ENCODE results near the gene EPS8L2.

Gene EPS8L2

DNA sequence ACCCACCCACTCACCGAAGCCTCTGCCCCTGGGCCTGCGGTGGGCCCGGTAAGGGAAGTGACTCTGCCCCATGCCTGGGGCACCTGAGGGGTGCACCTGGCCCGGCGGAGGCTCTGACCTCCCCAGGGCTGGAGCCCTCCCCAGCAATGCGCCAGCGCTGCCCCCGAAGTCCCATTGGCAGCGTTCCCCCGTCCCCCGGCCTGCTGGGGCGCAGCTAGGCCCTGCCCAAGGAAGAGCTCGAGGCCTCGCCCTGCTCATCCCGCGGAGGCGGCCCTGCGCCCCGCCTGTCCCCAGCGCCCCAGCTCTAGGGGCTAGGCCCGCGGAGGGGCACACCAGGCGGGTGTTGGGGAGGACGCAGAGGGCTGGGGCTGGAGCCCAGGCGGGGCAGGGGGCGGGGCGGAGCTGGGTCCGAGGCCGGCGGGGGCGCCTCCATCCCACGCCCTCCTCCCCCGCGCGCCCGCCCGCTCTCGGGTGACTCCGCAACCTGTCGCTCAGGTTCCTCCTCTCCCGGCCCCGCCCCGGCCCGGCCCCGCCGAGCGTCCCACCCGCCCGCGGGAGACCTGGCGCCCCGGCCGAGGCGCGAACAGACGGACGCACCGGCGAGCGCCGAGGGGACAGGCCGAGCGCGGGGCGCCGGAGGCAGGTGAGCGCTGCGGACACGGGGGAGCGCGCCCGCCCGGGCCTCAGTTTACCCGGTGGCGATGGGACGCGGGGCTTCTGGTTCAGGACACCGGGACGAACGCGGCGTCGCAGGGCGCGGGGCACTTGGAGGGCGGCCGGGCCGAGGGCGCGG lies at the start of gene EPS8L2:
Gene EPS8L2, plus strand, starts transcription at position 586 of the 793 bp plus-strand sequence. CDS start 3,177 bp downstream, outside the sequence.
- no peak for DNase-seq (ENCODE audit: low read depth)

DNA sequence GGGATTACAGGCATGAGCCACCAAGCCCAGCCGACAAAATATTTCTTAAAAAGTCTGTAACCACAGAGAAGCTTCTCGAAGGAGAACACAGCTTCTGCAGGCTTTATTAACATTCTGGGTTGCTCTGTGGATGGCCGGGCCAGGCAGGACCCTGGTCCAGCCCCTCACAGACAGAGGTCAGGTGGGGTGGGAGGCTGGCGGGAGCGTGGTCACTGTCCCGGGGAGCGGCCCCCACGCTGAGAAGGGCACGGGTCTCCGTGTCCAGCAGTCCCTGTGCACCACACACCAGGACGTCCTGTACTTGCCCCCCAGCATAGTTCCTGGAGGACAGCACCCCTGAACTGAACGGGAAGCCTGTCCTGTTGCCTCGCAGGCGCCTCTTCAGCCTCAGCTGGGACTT lies 49.6 kb upstream of the EPS8L2 start:
- no peak for DNase-seq (ENCODE audit: low read depth)

DNA sequence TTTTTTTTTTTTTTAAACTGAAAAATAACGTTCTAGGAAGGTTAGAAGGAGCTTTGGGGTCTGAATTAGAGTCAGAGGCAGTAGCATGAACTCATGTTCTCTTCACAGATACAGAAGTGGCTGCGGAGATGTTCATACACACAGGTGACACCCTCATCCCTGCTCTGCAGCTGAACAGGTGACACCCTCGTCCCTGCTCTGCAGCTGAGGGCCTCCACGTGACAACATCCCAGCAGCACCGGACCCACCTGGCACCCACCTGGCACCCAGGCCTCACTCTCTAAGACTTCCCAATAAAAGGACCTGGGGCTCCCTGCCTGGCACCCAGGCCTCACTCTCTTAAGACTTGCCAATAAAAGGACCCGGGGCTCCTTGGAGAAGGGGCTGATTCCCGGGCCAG lies 49.2 kb upstream of the EPS8L2 start:
- no peak for DNase-seq (ENCODE audit: low read depth)

DNA sequence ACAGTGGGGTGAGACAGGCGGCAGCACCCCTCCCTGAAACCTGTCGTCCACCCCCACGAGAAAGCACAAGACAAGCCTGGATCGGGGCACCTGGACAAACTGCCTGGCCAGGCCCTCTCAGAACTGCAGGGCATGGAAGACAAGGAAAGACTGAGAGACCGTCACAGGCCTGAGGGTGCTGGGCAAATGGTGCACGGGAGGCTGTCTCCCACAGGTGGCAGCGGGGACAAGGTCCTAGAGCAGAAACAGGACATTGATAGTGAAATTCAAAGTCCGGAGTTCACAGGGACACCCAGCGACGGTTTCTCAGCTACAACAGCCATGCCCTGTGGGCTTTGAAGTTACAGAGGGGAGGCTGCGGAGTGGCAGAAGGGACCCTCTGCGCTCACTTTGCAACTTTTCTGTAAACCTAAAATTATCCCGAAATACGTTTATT lies 48.3 kb upstream of the EPS8L2 start:
- DNase-seq (ENCODE audit: low read depth) = no peak

DNA sequence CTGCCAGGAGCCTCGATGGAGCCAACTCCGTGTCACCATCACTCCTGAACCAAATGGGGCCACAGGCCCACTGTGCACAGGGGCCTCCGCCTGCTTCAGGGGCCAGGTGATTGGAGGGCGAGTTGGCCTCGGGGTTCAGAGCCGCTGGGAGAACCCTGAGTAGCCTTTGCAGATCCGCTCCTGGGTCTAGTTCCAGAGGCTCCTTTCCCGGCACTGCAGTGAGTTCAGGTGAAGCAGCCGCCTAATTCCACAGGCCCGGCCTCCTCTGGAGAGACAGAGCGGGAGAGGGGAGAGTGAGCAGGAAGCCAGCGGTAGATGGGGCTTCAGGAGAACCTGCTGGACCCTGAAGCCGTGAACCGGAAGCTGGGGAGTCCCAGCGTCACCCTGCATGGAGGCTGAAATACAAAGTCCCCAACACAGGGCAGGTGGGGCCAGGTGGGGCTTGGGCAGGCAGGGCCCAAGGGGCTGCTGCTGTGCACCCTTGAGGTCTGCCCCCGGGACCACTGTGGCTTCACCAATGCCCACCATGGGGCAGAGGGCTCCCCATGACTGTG lies 46.4 kb upstream of the EPS8L2 start:
- DNase-seq (ENCODE audit: low read depth) = no peak

DNA sequence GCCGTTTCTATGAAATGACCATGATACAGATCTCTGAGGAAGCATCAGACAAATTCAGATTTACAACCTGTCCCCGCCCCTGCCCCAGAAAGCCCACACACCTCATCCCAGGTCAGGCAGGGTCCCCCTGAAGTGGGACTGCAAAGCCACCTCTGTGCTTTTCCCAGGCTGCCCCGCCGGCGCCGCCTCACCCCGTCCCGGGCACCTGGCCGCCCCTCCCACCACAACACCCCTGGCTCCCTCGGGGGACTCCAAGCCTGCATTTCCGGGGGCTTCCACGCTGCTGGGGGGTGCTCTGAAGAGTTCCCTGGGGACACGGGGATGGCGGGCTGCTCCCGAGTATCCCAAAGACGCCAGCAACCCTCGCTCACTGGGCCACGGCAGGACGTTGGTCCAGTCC lies 45.8 kb upstream of the EPS8L2 start:
- DNase-seq (ENCODE audit: low read depth) = no peak

DNA sequence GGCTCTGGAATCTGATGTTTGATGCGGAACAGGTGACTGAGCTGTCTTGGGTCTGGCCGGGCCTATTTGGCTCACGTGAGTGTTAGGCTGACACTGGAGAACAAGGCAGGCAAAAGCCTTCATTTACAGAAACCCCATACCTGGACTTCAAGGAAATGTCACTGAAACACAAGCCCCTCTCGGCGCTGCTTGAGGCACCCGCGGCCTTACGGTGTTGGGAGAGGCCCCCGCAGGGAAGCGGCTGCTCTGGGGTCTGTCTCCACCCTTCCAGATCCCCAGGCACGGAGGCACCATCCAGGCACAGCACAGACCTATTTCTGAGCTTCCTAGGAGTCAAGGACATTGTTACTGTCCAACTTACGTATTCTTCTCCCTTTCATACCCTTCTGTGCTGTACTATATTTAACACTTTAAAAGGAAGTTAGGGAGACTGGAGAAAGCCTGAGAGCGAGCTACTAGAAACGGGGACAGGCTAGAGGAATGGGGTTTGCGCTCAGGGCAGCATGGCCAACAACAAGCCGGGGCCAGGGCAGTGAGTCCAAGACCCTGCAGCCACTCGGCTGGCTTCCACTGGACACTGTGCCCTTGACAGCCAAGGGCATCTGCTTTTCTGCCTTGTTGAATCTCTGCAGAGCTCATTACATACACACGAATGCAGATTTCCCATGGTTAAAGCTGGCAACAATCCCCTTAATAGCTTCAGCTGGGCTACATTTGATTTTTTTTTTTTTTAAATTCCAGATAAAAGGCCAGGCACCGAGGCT lies 45.2 kb upstream of the EPS8L2 start:
- DNase-seq (ENCODE audit: low read depth) = no peak

DNA sequence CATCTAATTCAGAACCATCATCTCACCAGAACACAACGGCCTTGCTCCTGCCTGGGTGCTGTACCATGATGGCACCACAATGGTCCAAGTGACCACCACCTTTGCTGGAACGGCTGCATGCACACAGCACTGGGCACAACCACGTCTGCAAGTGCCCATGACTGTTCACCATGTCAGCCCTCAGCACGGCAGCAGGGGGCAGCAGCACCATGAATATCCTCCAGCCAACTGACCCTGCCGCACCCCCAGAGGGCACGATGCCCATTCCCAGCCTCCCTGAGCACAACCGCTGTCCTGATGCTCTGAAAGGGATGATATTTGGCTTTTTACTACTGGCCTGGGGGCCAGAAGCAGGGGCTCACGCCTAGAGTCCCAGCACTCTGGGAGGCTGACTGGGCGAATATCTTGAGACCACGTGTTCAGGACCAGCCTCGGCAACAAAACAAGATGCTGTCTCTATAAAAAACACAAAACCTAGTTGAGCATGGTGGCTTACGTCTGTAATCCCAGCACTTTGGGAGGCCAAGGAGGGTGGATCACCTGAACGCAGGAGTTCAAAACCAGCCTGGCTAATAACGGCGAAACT lies 43.2 kb upstream of the EPS8L2 start:
- DNase-seq (ENCODE audit: low read depth) = no peak

DNA sequence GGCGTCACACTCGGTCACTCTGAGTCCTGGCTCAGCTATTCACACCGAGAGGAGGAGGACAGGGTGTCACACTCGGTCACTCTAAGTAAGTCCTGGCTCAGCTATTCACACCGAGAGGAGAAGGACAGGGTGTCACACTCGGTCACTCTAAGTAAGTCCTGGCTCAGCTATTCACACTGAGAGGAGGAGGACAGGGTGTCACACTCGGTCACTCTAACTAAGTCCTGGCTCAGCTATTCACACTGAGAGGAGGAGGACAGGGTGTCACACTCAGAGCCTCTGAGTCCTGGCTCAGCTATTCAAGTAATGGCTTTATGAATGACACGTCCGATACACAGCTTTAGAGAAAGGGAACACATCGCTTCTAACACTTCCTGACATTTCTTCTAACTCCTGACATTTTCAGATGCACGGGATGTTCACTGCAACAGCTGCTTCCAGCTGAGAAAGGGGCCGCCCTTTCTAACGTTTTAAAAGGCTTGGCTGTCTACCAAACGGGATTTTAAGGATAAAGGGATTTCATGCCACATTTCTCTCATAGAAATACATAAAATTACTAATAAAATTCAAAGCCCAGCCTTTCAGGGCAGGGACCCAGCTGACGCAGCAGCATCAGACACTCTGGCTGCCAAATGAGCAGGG lies 40.8 kb upstream of the EPS8L2 start:
- DNase-seq (ENCODE audit: low read depth) = no peak

DNA sequence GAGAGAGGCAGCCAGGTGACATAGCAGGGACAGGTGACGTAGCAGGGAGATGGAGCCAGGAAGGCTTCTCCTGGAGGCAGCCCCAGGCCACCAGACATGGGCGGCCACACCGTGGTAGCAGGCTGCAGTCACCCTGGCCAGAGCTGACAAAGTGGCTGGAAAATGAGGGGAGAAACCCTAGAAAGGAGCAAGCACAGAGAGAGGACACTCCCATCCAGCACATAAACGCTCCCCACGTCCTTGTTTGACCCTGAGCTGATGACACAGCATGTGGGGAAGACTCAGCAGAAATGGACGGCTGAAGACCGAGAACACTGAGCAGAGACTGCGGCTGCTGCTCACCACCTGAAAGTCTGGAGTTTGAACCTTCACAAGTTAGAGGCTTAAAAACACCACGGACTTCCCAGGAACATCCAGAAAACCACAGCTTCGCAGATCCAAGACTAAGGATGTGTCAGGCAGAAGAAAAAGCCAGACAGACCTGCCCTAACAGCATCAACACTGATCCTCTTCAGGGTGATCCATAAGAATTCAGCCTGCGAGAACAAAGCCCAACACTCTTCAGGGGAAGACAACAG lies 40.2 kb upstream of the EPS8L2 start:
- no peak for DNase-seq (ENCODE audit: low read depth)

DNA sequence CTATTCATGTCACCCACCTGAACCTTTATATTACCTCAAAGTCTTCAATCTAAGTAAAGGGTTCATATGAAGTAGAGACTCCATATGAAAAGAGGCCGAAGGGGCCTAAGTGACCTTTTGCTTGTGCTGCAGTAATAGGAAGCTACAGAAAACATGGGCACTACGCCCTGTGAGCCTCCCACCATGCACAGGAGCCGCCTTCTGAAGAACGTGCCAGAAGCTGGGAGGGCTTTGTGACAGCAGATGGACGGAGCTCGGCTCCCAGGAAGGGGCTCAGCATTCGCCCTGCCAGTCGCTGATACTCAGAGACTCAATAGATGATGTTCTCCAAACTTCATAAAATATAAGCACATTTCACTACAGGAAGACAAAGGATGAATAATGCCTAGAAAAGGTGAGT lies 32.2 kb upstream of the EPS8L2 start:
- no peak for DNase-seq (ENCODE audit: low read depth)

DNA sequence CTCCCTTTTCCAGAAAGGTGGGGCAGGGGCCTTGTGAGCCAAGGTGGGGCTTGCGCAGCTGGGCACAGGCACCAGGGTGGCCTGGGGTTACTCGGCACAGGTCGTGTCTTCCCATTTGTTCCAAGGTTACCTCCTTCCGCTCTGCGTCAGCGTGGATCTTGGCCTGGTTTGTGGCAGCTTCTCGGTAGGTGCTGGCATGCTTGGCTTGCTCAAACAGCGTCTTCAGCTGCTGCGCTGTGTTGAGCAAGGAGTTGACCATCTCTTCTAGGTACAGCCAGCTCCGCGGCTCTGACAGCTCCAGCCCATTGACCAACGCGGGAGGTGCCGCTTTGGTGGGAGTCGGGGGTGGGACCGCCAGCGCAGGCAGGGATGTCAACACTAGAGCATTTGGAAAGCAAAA lies 31.6 kb upstream of the EPS8L2 start:
- DNase-seq (ENCODE audit: low read depth) = no peak

DNA sequence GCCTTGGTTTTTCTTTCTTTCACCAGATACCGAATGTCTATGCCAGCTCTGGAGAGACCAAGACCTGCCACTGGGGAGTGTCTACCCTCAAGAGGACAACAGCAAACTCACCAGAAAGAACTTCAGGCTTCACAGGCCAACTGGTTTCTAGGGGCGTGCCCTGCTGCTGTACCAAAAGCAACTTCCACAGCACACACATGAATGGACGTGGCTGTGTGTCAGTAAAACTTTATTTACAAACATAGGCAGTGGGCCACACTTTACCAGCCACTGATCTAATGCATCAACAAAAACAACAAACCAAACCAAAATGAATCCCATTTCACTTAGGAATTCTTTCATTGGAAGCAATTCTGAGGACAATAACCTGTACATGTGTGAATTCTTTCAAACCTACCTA lies 27.7 kb upstream of the EPS8L2 start:
- DNase-seq (ENCODE audit: low read depth) = no peak

DNA sequence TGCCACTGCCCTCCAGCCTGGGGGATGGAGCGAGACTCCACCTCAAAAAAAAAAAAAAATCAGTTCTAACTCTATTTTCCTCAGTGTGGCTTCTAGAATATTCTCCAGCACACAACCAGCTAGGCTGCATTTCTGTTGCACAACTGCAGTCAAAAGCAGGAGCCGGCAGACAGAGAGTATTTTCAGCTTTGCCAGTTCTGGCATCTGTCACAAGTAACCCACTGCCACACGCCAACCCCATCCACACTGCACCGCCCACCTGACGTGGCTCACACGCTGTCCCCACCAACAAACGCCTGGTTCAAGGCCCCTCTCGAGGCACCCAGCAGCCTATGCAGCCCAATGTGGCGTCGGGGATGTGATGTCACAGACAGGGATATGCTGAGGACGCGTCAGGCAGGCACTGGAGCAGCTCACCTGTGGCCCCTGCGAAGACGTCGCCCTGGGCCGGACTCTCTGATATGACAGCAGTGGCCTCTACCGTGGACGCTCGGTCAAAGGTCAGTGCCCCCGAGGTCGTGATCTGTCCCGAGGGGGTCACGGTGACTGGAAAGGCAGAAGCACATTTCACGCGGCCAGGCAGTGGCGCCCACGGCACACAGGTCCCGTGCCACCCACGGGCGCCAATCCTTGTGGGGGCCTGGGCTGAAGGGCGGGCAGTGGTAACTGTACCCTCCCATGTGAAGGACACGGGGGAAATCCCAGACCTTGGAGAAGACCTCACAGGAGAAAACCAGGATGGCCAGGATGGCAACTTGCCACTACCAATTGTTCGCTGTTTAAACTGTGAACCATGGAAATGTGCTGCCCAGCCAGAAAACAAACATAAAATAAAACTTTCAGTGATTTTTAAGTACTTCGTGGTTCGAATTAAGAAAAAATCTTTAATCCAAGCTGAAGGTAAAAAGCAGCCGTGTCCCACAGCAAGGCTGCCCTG lies 26.5 kb upstream of the EPS8L2 start:
- DNase-seq (ENCODE audit: low read depth) = no peak

DNA sequence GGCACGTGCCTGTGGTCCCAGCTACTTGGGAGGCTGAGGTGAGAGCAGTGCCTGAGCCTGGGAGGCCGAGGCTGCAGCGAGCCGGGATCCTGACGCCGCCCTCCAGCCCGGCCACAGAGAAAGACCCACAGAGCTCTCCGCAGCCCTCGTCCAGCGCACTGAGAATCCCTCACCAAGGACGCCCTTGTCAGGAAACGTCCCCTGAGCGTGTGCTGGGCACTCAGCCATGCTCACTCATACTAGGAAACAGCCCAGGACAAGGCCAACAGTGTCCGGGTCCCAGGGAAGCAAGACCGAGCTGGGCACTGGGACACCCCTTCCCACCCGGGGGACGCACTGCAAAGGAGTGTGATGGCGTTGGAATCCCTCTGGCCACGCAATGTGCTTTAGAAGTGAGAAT lies 25.6 kb upstream of the EPS8L2 start:
- no peak for DNase-seq (ENCODE audit: low read depth)

DNA sequence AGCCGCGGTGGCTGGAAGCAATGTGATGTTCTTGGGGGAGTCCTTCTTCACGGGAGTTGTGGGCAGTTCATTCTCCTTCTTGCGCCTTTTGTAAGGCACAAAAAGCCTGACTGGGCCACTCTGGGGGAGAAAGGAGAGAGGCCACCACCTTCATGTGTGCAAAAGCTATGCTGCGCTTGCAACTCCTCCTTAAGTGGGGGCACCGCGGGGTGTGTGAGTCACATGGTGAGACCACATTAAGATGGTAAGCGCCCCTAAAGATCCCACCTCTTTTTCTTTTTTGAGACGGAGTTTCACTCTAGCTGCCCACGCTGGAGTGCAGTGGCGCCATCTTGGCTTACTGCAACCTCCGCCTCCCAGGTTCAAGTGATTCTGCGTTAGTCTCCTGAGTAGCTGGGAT lies 25.1 kb upstream of the EPS8L2 start:
- DNase-seq (ENCODE audit: low read depth) = no peak

DNA sequence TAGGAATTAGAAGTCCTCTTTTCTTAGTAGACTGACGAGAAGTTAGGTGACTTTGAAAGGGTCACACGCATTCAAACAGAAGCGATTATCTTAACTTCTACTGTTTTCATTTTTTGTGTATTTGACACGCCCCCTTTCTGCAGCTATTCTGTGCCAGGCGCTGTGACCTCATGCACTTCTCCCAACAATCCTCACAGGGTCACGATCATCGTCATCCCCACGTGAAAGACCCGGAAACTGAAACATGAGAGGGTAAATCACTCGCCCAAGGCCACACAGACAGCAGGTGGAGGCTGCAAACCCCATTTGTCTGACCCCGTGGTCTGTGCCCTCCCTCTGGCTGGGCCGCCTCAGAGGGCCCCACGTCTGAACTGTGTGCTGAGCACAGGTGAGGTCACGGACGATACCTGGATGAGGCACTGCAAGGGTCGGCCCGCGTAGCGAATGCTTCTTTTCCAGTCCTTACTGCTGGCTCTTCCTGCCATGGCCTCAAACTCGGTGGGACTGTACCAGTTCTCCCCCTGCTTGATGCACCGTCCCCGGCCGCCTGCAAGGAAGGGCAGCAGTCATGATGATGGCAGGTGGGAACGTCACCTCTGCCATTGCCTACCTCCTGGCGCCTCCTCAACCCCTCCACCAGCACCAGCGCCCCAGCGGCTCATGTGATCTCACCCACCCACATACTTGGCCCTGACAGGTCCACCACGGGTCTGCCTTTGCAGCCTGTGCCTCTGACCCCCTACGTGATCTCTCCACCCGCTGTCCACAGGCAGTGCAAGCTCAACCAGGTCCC lies 19.4 kb upstream of the EPS8L2 start:
- DNase-seq (ENCODE audit: low read depth) = no peak

DNA sequence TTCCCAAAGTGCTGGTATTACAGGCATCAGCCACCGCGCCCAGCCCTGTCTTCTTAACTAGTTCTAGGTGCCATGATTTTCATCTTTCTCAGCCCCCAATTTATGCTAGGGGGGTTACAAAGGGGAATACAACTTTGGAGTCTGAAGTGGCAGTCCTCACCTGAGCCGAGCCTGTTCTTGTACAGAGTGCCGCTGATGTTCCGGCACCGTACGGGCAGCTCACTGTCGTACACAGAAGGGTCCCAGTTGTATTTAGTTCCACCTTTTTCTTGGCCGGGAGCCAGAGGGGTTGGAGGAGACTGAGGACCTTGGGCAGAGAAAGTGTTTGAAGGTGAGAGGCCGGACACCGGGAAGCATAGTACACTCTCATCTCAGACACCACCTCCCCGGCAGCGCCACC lies 18.3 kb upstream of the EPS8L2 start:
- no peak for DNase-seq (ENCODE audit: low read depth)

DNA sequence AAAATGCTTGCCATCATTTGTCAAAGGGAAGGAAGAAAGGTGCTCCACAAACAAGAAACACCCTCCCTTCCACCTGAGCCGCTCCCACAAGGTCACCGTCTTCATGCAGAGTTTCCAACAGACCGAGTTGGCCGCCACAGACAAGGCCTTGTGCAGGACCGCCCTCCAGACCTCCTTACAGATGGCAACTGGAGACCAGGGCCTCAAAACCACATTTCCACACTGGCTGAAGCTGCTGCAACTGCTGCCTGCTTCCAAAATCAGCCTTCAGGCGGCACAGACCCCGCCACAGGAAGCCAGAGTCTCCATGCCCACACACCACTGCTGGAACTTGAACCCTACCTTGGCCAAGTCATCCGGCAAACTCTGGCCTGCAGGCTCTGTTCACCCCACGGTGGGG lies 17.4 kb upstream of the EPS8L2 start:
- no peak for DNase-seq (ENCODE audit: low read depth)

DNA sequence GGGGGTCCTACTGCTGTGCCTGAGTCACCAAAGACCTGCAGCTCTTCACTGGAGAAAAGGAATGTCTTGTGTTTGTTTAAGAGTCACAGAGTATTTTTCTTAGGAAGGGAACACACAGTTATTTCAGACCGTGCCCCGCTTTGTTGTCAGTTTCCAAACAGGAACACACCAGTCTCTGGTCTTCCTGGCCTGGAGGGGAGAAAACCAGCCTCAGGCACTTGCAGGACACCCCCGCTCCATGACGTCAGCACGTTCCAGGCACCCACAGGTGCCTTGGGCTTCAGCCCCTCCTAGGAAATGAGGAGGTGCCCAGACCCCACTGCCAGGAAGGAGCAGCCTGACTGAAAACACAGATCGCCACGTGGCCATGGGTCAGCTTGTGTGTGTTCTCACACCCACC lies 16.4 kb upstream of the EPS8L2 start:
- no peak for DNase-seq (ENCODE audit: low read depth)

Measured in T-helper 22 cell (primary cell).